ENCODE measurements around the gene SNTB2.
"Not testable (repeated sequence)": the region's sequence is repeated elsewhere in the genome, so short reads cannot be mapped to it uniquely, and the experiment has no call there.

The SNTB2 gene

GRCh38 chr16:69236319-69236718 lies 49.4 kb downstream of the SNTB2 start:
- DNase-seq (ENCODE audit: low spot score), result no peak

- no peak for DNase-seq (ENCODE audit: low spot score)
Measured at GRCh38 chr16:69237296-69237695, 50.3 kb downstream of the SNTB2 start.

GRCh38 chr16:69239851-69240250 lies 52.9 kb downstream of the SNTB2 start:
- DNase-seq (ENCODE audit: low spot score), result no peak

- no peak for DNase-seq (ENCODE audit: low spot score)
Measured at GRCh38 chr16:69240331-69240730, 53.4 kb downstream of the SNTB2 start.

GRCh38 chr16:69241926-69242325 lies 55.0 kb downstream of the SNTB2 start:
- DNase-seq (ENCODE audit: low spot score), result no peak

- no peak for DNase-seq (ENCODE audit: low spot score)
Measured at GRCh38 chr16:69243479-69243878, 56.5 kb downstream of the SNTB2 start.

- no peak for DNase-seq (ENCODE audit: low spot score)
Measured at GRCh38 chr16:69244336-69244735, 57.4 kb downstream of the SNTB2 start.

GRCh38 chr16:69250081-69250480 lies 63.1 kb downstream of the SNTB2 start:
- no peak for DNase-seq (ENCODE audit: low spot score)

GRCh38 chr16:69253870-69254341 lies 66.9 kb downstream of the SNTB2 start:
- DNase-seq (ENCODE audit: low spot score), result no peak

GRCh38 chr16:69259428-69259764 lies 72.4 kb downstream of the SNTB2 start:
- DNase-seq (ENCODE audit: low spot score), result not testable (repeated sequence)

GRCh38 chr16:69260019-69260418 lies 73.1 kb downstream of the SNTB2 start:
- no peak for DNase-seq (ENCODE audit: low spot score)

GRCh38 chr16:69260506-69260905 lies 73.5 kb downstream of the SNTB2 start:
- DNase-seq (ENCODE audit: low spot score), result no peak

GRCh38 chr16:69266334-69267063 lies 79.5 kb downstream of the SNTB2 start:
- DNase-seq (ENCODE audit: low spot score), result no peak

GRCh38 chr16:69267633-69268032 lies 80.7 kb downstream of the SNTB2 start:
- no peak for DNase-seq (ENCODE audit: low spot score)

GRCh38 chr16:69270395-69270794 lies 83.4 kb downstream of the SNTB2 start:
- no peak for DNase-seq (ENCODE audit: low spot score)

GRCh38 chr16:69270831-69271230 lies 83.9 kb downstream of the SNTB2 start:
- DNase-seq (ENCODE audit: low spot score), result no peak

- DNase-seq (ENCODE audit: low spot score), result no peak
Measured at GRCh38 chr16:69273009-69273408, 86.0 kb downstream of the SNTB2 start.

- no peak for DNase-seq (ENCODE audit: low spot score)
Measured at GRCh38 chr16:69274699-69275235, 87.8 kb downstream of the SNTB2 start.

GRCh38 chr16:69276148-69277115 lies 89.5 kb downstream of the SNTB2 start:
- no peak for DNase-seq (ENCODE audit: low spot score)

- DNase-seq (ENCODE audit: low spot score), result no peak
Measured at GRCh38 chr16:69277413-69277812, 90.4 kb downstream of the SNTB2 start.

- DNase-seq (ENCODE audit: low spot score), result peak; percentile 27
Measured at GRCh38 chr16:69283851-69284250, 96.9 kb downstream of the SNTB2 start.

GRCh38 chr16:69285240-69285639 lies 98.3 kb downstream of the SNTB2 start:
- DNase-seq (ENCODE audit: low spot score), result no peak
